Keratinocyte (primary cell): Measurements from ENCODE around the gene FGFR3.

ENCODE experiments used
- EZH2 ChIP-seq: IDR thresholded peaks from one replicate; pipeline ENCODE4 v1.6.1; 2012; ENCODE audit warnings: inconsistent platforms, mild to moderate bottlenecking, low read length, moderate library complexity
- TF ChIP-seq, protein P1 (sequence below), 3 experiments: IDR thresholded peaks in 1 of 3; conservative IDR thresholded peaks in 1 of 3; optimal IDR thresholded peaks in 1 of 3; 2 replicates in 2 of 3; 3 replicates in 1 of 3; pipeline versions ENCODE3 to v1.5.1; 2011; ENCODE audit warnings: low read length in 3 of 3, mild to moderate bottlenecking in 3 of 3, moderate library complexity in 2 of 3, control low read depth in 1 of 3, inconsistent platforms in 1 of 3; ENCODE audit not compliant: insufficient read depth in 2 of 3; ENCODE audit errors: extremely low read depth in 1 of 3

- TF ChIP-seq, protein P1, sequence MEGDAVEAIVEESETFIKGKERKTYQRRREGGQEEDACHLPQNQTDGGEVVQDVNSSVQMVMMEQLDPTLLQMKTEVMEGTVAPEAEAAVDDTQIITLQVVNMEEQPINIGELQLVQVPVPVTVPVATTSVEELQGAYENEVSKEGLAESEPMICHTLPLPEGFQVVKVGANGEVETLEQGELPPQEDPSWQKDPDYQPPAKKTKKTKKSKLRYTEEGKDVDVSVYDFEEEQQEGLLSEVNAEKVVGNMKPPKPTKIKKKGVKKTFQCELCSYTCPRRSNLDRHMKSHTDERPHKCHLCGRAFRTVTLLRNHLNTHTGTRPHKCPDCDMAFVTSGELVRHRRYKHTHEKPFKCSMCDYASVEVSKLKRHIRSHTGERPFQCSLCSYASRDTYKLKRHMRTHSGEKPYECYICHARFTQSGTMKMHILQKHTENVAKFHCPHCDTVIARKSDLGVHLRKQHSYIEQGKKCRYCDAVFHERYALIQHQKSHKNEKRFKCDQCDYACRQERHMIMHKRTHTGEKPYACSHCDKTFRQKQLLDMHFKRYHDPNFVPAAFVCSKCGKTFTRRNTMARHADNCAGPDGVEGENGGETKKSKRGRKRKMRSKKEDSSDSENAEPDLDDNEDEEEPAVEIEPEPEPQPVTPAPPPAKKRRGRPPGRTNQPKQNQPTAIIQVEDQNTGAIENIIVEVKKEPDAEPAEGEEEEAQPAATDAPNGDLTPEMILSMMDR (optimal IDR thresholded peaks at IDR 0.05 in 1 of 3, IDR thresholded peaks at IDR 0.05 in 1 of 3, conservative IDR thresholded peaks at IDR 0.05 in 1 of 3; ENCODE audit: extremely low read depth in 1 of 3, insufficient read depth in 2 of 3, low read length in 3 of 3): no peak
- no peak for TF ChIP-seq EZH2
Measured at GRCh38 chr4:1793940-1794808, 1.1 kb downstream of the FGFR3 start.
